Measurements from ENCODE around the gene KPNA6. TPM values are rescaled to one million over a fixed set of nuclear protein-coding genes. Genes with fewer than 3 reads are reported as not detected.
A peak's percentile ranks its signal among the peaks of the same experiment; 100 is the strongest.
"Not testable (repeated sequence)": the region's sequence is repeated elsewhere in the genome, so short reads cannot be mapped to it uniquely, and the experiment has no call there.

KPNA6 gene
- total RNA-seq, 6 experiments from 2014 or later = 116 to 132 (median 122) TPM

- Mint-ChIP-seq H3K4me1 (ENCODE audit: low read depth) (peaks cover 58% of the 10 kb centered on the region), H3K9me3 (no peaks in the 10 kb centered on the region), H3K27ac (peak overlapping the region; percentile 92), H3K27me3 (ENCODE audit: insufficient read depth) (peaks cover 15% of the 10 kb centered on the region), H3K36me3 (ENCODE audit: low read depth) (peaks cover 15% of the 10 kb centered on the region), H3K4me3 (peak overlapping the region; percentile 98)
- no peak for DNase-seq
- peak; percentile 61 for TF ChIP-seq CTCF (IDR thresholded peaks at IDR 0.05)
Measured at GRCh38 chr1:32073299-32074229, 34.3 kb upstream of the KPNA6 start.

DNA sequence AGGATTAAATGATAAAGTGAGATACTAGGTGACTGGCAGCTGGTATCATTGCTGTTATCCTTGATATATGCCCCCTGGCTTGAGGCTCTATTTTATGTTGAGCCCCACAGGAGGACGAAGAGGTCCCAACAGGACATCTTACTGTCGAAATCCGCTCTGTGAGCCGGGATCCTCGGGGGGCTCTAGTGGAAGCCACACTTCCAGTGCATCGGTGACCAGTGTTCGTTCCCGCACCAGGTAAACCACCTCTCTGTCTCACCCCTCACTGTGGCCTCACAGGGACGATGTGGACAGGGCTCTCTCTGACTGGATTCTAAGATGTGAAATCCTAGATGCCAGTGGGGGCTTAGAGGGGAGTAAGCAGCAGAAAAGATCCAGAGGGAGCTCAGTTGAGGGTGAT is 33.0 kb upstream of the KPNA6 start:
- no peak overlapping the region for H3K4me3 Mint-ChIP-seq
- no peak for DNase-seq

GRCh38 chr1:32077451-32077850 is 30.4 kb upstream of the KPNA6 start:
- Mint-ChIP-seq H3K4me1 (ENCODE audit: low read depth) (peaks cover 29% of the 10 kb centered on the region), H3K27me3 (ENCODE audit: insufficient read depth) (peaks cover 4% of the 10 kb centered on the region), H3K27ac (no peak overlapping the region), H3K4me3 (no peak overlapping the region), H3K9me3 (no peaks in the 10 kb centered on the region), H3K36me3 (ENCODE audit: low read depth) (peaks cover 25% of the 10 kb centered on the region)
- no peak for TF ChIP-seq CTCF (IDR thresholded peaks at IDR 0.05)
- no peak for DNase-seq

More for the DNA sequence above, 33.0 kb upstream of the KPNA6 start:
- Mint-ChIP-seq H3K27ac (no peak overlapping the region), H3K9me3 (no peaks in the 10 kb centered on the region), H3K4me1 (ENCODE audit: low read depth) (peaks cover 48% of the 10 kb centered on the region), H3K27me3 (ENCODE audit: insufficient read depth) (peaks cover 10% of the 10 kb centered on the region), H3K36me3 (ENCODE audit: low read depth) (peaks cover 15% of the 10 kb centered on the region)
- no peak for TF ChIP-seq CTCF (IDR thresholded peaks at IDR 0.05)

DNA sequence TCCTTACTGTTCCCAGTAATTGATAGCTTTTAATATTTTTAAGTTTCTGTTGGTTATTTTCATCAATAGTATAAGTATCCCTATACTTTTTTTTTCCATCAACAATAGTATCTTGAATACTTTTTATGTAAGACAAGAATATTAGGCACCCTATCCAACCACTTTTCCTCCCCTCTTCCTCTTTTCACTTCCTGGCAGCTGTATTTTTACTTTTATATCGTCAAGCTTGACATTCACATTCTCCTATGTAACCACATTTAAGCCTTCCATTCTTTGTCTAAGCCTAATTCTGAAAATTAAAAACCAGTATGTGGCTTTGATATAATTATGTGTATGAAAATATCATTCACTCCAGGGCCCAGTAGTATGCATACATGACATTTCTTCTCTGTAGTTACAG is 25.8 kb upstream of the KPNA6 start:
- Mint-ChIP-seq H3K36me3 (ENCODE audit: low read depth) (peaks cover 29% of the 10 kb centered on the region), H3K27me3 (ENCODE audit: insufficient read depth) (peaks cover 3% of the 10 kb centered on the region; the same call in 1 of the 2 replicates), H3K9me3 (no peaks in the 10 kb centered on the region), H3K4me3 (no peak overlapping the region), H3K4me1 (ENCODE audit: low read depth) (no peaks in the 10 kb centered on the region), H3K27ac (no peak overlapping the region)
- no peak for DNase-seq
- no peak for TF ChIP-seq CTCF (IDR thresholded peaks at IDR 0.05)

DNA sequence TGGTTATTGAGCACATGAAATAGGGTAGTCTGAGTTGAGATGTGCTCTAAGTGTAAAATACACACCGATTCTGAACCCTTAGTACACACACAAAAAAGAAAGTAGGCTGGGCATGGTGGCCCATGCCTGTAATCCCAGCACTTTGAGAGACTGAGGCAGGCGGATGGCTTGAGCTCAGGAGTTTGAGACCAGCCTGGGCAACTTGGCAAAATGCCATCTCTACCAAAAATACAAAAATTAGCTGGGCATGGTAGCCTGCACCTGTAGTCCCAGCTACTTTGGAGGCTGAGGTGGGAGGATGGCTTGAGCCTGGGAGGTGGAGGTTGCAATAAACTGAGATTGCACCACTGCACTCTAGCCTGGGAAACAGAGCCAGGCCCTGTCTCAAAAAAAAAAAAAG is 21.5 kb upstream of the KPNA6 start:
- peaks cover 22% of the 10 kb centered on the region for H3K36me3 Mint-ChIP-seq (ENCODE audit: low read depth)
- not testable (repeated sequence) for H3K4me1 Mint-ChIP-seq (ENCODE audit: low read depth); H3K27ac Mint-ChIP-seq; H3K4me3 Mint-ChIP-seq; DNase-seq; H3K27me3 Mint-ChIP-seq (ENCODE audit: insufficient read depth); H3K9me3 Mint-ChIP-seq

DNA sequence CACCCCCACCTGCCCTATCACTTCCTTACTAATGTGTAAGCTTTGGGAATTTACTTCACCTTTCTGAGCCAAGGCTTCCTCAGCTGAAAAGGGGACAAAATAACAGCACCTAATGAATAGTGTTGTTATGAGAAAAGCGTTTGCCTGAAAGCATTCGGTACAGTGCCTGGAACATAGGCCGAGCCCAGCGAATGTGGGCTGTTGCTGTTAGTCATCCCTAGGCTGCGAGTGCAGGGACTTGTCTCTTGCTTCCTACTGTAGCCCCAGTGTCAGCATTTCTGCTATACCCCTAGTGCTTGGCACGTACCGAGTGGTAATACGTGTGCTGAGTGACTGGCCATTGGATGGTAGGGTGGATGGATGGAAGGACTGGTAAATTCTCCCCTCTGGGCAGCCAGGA is 16.7 kb upstream of the KPNA6 start:
- Mint-ChIP-seq H3K27me3 (ENCODE audit: insufficient read depth) (no peaks in the 10 kb centered on the region; the same call in none of the 2 replicates), H3K27ac (no peak overlapping the region), H3K4me1 (ENCODE audit: low read depth) (no peaks in the 10 kb centered on the region), H3K36me3 (ENCODE audit: low read depth) (peaks cover 25% of the 10 kb centered on the region), H3K9me3 (no peaks in the 10 kb centered on the region), H3K4me3 (no peak overlapping the region)
- no peak for DNase-seq
- no peak for TF ChIP-seq CTCF (IDR thresholded peaks at IDR 0.05)

Measured in HFFc6 (cell line).